ENCODE results near the gene AQR.

GRCh38 chr15:34851007-34851406, 118.5 kb downstream of the AQR start:
- TF ChIP-seq CTCF (IDR thresholded peaks at IDR 0.05) (no peak), POLR2A (IDR thresholded peaks at IDR 0.05) (no peak)

All from heart left ventricle (tissue), 13 donors.